GM12878 (cell line): Measurements from ENCODE around the gene LRRC45.
A peak's percentile ranks its signal among the peaks of the same experiment; 100 is the strongest.

Experiments used
- ASH2L ChIP-seq: fragments of 300-600, 200-600 bp; sonication (generic); IDR thresholded peaks from 2 replicates; pipeline ENCODE4 v1.6.1; 2017; ENCODE audit warnings: low read depth, mild to moderate bottlenecking, borderline replicate concordance
- ATF2 ChIP-seq: IDR thresholded peaks from 2 replicates; pipeline ENCODE4 v1.6.1; 2012; ENCODE audit warnings: low read length, inconsistent platforms
- CEBPB ChIP-seq, 2 experiments: fragments of 150-350 bp in 1 of 2; IDR thresholded peaks; 2 replicates each; pipeline ENCODE4 v1.6.1; 2012 to 2014; ENCODE audit warnings: low read depth in 2 of 2, low read length in 2 of 2, borderline replicate concordance in 1 of 2, inconsistent platforms in 1 of 2
- CTCF ChIP-seq, 3 experiments: IDR thresholded peaks in 2 of 3; conservative IDR thresholded peaks in 1 of 3; 2 replicates each; pipeline ENCODE4 v1.5.1; 2011; ENCODE audit warnings: low read depth in 3 of 3, low read length in 3 of 3, mild to moderate bottlenecking in 3 of 3, control low read depth in 2 of 3, moderate library complexity in 2 of 3, inconsistent platforms in 1 of 3, mixed read lengths in 1 of 3; ENCODE audit not compliant: control insufficient read depth in 2 of 3, insufficient read depth in 1 of 3; ENCODE audit errors: extremely low read depth in 1 of 3
- E4F1 ChIP-seq: fragments of 450-650 bp; IDR thresholded peaks from 2 replicates; pipeline ENCODE4 v1.6.1; 2018; ENCODE audit warnings: borderline replicate concordance, mild to moderate bottlenecking; ENCODE audit not compliant: partially characterized antibody
- EGR1 ChIP-seq, 2 experiments: IDR thresholded peaks; 1 replicate in 1 of 2; 2 replicates in 1 of 2; pipeline ENCODE4 v1.6.1; 2011 to 2012; ENCODE audit warnings: low read depth in 2 of 2, low read length in 2 of 2, borderline replicate concordance in 1 of 2, mild to moderate bottlenecking in 1 of 2, moderate library complexity in 1 of 2
- EZH2 ChIP-seq: IDR thresholded peaks from 2 replicates; pipeline ENCODE4 v1.6.1; 2012; ENCODE audit warnings: low read depth, mild to moderate bottlenecking, control low read depth, inconsistent platforms, low read length, borderline replicate concordance; ENCODE audit not compliant: control insufficient read depth
- MEF2B ChIP-seq: fragments of 450-650 bp; IDR thresholded peaks from 2 replicates; pipeline ENCODE4 v1.6.1; 2018; ENCODE audit warnings: mild to moderate bottlenecking, moderate library complexity; ENCODE audit not compliant: partially characterized antibody, poor library complexity, severe bottlenecking
- POLR2A ChIP-seq: IDR thresholded peaks from 2 replicates; pipeline ENCODE4 v1.6.1; 2011; ENCODE audit warnings: low read depth, mild to moderate bottlenecking, low read length
- POLR2AphosphoS5 ChIP-seq: IDR thresholded peaks from 2 replicates; pipeline ENCODE4 v1.6.1; 2011; ENCODE audit warnings: mild to moderate bottlenecking, low read length, inconsistent platforms
- RCOR1 ChIP-seq: conservative IDR thresholded peaks from 2 replicates; pipeline ENCODE4 v1.6.1; 2012; ENCODE audit warnings: low read depth, low read length, improper control_type of control experiment
- SIN3A ChIP-seq: IDR thresholded peaks from 2 replicates; pipeline ENCODE4 v1.6.1; 2012; ENCODE audit warnings: low read depth, low read length, improper control_type of control experiment

GRCh38 chr17:82018989-82019689, 4.0 kb upstream of the LRRC45 start:
- TF ChIP-seq E4F1: no peak
- TF ChIP-seq SIN3A: no peak
- no peak for TF ChIP-seq MEF2B
- no peak for TF ChIP-seq EGR1 (IDR thresholded peaks at IDR 0.05; ENCODE audit: borderline replicate concordance in 1 of 2, low read depth in 2 of 2, low read length in 2 of 2)
- TF ChIP-seq ATF2: no peak
- TF ChIP-seq POLR2A: peak; percentile 72
- no peak for TF ChIP-seq EZH2
- TF ChIP-seq POLR2AphosphoS5: no peak
- TF ChIP-seq ASH2L: no peak
- no peak for TF ChIP-seq RCOR1
- TF ChIP-seq CEBPB (IDR thresholded peaks at IDR 0.05; ENCODE audit: borderline replicate concordance in 1 of 2, low read depth in 2 of 2, low read length in 2 of 2): no peak
- no peak for TF ChIP-seq CTCF (IDR thresholded peaks at IDR 0.05 in 2 of 3, conservative IDR thresholded peaks at IDR 0.05 in 1 of 3; ENCODE audit: control insufficient read depth in 2 of 3, extremely low read depth in 1 of 3, insufficient read depth in 1 of 3, low read depth in 3 of 3, low read length in 3 of 3)
